ENCODE results near the gene PDCL2. TPM values are rescaled to one million over a fixed set of nuclear protein-coding genes. Genes with fewer than 3 reads are reported as not detected.

Gene PDCL2
- total RNA-seq, 1 experiment from 2014 or later = not detected

DNA sequence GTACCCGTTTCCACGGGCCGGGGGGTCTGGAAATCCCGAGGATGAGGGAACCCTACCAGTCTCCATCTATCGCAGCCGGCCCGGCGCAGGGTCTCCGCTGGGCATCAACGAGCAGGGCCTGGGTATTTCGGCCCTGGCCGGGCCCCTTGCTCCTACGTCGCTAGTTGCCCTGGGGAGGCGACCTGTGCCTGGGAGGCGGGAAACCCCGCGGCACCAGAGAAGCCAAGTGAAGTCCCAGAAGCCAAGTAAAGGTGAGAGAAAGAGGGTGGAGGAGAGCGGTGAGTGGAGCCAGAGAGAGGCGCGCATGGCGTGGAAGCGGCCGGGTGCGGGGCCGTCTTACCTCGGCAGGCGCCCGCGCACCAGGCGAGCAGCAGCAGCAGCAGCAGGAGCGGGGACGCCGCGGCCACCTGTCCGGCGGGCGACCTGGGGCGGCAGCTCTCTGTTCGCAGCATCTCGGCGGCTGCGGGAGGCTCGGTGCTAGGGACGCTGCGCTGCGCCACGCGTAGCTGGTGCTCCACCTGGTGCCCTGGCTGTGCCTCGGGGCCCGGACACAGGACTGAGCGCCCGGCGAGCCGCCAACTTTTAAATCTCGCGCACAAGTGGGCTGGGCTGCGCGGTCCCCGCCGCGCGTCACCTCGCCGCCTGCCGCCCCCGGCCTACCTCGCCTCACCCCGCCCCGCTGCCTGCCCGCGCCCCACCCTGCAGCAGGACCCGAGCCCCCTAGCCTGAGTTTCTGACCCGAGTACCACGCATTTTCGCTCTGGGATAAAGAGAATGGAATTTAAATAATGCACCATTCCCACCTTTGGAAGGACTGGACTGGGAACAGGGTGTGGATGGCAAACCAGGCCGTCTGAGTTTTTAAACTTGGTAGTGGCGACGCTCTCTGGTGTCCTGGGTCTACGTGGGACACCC, 44.0 kb upstream of the PDCL2 start, which contains the start of gene NMU:
Gene NMU (minus strand): TSS at position 558 of the 915 bp plus-strand sequence. CDS start 106 bp downstream, at position 452.
- ChIA-PET CTCF (no interaction called here), POLR2A (ENCODE audit: low non-redundant PET) (no interaction called here)
- H3K27me3 ChIP-seq (replicated peaks; ENCODE audit: insufficient read depth, low read depth, low read length, poor library complexity) = peaks cover 6% of the 10 kb centered on the region
- H3K4me1 ChIP-seq (ENCODE audit: insufficient read depth, low read length, poor library complexity, severe bottlenecking) = no peaks in the 10 kb centered on the region
- H3K36me3 ChIP-seq (ENCODE audit: insufficient read depth, low read length, poor library complexity, severe bottlenecking) = no peaks in the 10 kb centered on the region
- no TSS peak for BruUV-seq (replicated peaks)
- no peak within 1 kb of the TSS for H3K27ac ChIP-seq (ENCODE audit: low read depth, low read length, poor library complexity, severe bottlenecking)
- intact Hi-C loops (cut with micrococcal nuclease; ENCODE audit: unreplicated experiment) = no loop called here
- H3K9me3 ChIP-seq (ENCODE audit: low read depth, low read length, poor library complexity, severe bottlenecking) = no peaks in the 10 kb centered on the region
- no peak for DNase-seq (ENCODE audit: low spot score)
- TF ChIP-seq EZH2 (IDR thresholded peaks at IDR 0.05; ENCODE audit: borderline replicate concordance, low read depth, low read length, poor library complexity, severe bottlenecking) (no peak), CTCF (conservative IDR thresholded peaks at IDR 0.05; ENCODE audit: low read depth, low read length) (no peak)
- H3K4me3 ChIP-seq (ENCODE audit: low read depth, low read length, poor library complexity, severe bottlenecking) = peak within 1 kb of the TSS; percentile 36

DNA sequence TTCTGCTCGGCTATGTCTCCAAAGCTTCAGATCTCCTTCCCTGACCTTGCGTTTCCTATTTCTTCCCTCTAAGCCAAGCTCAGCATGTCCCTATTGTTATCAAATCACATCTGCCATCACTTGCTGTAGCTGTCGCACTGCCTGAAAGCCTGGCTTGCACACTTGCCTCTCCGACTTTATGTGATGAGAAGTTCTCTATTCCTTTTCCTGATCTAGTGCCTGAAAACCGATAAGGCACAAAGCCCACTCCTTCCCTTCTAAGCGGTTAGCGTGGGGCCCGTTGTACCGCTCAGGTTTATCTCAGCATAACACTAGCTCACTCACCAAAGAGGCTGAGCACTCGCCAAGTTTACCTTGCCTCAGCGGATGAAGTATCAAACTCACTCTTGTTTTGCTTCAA, 43.2 kb upstream of the PDCL2 start:
- DNase-seq (ENCODE audit: low spot score) = peak; percentile 1
- CTCF ChIA-PET = no interaction called here

DNA sequence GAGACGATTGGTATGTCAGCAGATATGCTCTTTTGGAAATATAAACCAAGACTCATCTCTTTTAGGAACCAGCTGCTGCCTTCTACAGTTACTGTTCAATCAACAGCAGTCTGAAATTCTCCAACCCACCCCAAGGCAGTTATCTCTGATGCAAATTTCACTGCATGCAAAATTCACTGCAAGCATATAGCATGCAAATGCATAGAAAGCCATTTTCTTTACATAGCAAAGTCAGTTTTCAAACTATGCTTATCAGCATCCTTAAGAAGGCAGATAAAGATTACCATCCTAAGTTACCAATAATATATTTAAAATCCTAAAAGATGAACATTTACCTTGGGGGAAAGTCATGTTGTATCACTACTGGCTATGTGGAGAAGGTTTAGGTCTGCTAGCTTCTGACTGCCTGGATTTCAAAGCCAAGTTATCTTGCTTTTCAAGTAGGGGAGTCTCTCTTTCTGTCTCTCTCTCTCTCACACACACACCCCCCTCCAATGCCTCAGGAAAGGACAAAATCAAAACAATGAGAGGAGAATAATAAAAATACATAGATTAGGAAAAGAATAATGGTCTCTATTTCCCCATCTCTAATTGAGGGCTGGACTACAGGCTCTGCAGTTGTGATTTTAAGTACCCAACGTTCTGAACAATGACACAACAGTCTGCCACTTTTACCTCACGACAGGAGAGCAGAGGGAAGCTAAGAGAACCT, 42.5 kb upstream of the PDCL2 start:
- DNase-seq (ENCODE audit: low spot score) = no peak
- peaks cover 6% of the 10 kb centered on the region for H3K27me3 ChIP-seq (replicated peaks; ENCODE audit: insufficient read depth, low read depth, low read length, poor library complexity)
- no peak for TF ChIP-seq EZH2 (IDR thresholded peaks at IDR 0.05; ENCODE audit: borderline replicate concordance, low read depth, low read length, poor library complexity, severe bottlenecking)
- no TSS peak for BruUV-seq (replicated peaks)
- H3K4me1 ChIP-seq (ENCODE audit: insufficient read depth, low read length, poor library complexity, severe bottlenecking) = no peaks in the 10 kb centered on the region
- no peak overlapping the region for H3K27ac ChIP-seq (ENCODE audit: low read depth, low read length, poor library complexity, severe bottlenecking)
- intact Hi-C loops (cut with micrococcal nuclease; ENCODE audit: unreplicated experiment) = no loop called here
- no peaks in the 10 kb centered on the region for H3K36me3 ChIP-seq (ENCODE audit: insufficient read depth, low read length, poor library complexity, severe bottlenecking)
- POLR2A ChIA-PET (ENCODE audit: low non-redundant PET) = no interaction called here
- H3K9me3 ChIP-seq (ENCODE audit: low read depth, low read length, poor library complexity, severe bottlenecking) = no peaks in the 10 kb centered on the region
- CTCF ChIA-PET = no interaction called here
- no peak overlapping the region for H3K4me3 ChIP-seq (ENCODE audit: low read depth, low read length, poor library complexity, severe bottlenecking)

More for the DNA sequence above, 43.2 kb upstream of the PDCL2 start:
- TF ChIP-seq CTCF (conservative IDR thresholded peaks at IDR 0.05; ENCODE audit: low read depth, low read length) (no peak), EZH2 (IDR thresholded peaks at IDR 0.05; ENCODE audit: borderline replicate concordance, low read depth, low read length, poor library complexity, severe bottlenecking) (no peak)
- POLR2A ChIA-PET (ENCODE audit: low non-redundant PET) = no interaction called here
- Histone ChIP-seq H3K27ac (ENCODE audit: low read depth, low read length, poor library complexity, severe bottlenecking) (no peak overlapping the region), H3K4me3 (ENCODE audit: low read depth, low read length, poor library complexity, severe bottlenecking) (peak overlapping the region; percentile 36), H3K27me3 (replicated peaks; ENCODE audit: insufficient read depth, low read depth, low read length, poor library complexity) (peaks cover 6% of the 10 kb centered on the region), H3K4me1 (ENCODE audit: insufficient read depth, low read length, poor library complexity, severe bottlenecking) (no peaks in the 10 kb centered on the region), H3K36me3 (ENCODE audit: insufficient read depth, low read length, poor library complexity, severe bottlenecking) (no peaks in the 10 kb centered on the region), H3K9me3 (ENCODE audit: low read depth, low read length, poor library complexity, severe bottlenecking) (no peaks in the 10 kb centered on the region)
- intact Hi-C loops (cut with micrococcal nuclease; ENCODE audit: unreplicated experiment) = no loop called here
- BruUV-seq (replicated peaks) = no TSS peak

All from A673 (cell line).